HepG2 (cell line): ENCODE data around the gene ASF1B.

Source experiments
- HDAC6 ChIP-seq: fragments of 200-600 bp; sonication (generic); IDR thresholded peaks from 2 replicates; pipeline ENCODE4 v1.7.0; 2017; ENCODE audit warnings: mild to moderate bottlenecking, antibody characterized with exemption, low read length, low read depth
- MXD4 ChIP-seq: IDR thresholded peaks from 2 replicates; pipeline ENCODE4 v1.6.1; 2016; ENCODE audit warnings: mild to moderate bottlenecking, missing biosample characterization, missing genetic modification reagents
- SIN3B ChIP-seq: fragments of 150-350 bp; IDR thresholded peaks from 2 replicates; pipeline ENCODE4 v1.6.1; 2014; ENCODE audit warnings: low read length

- no peak for TF ChIP-seq SIN3B
- TF ChIP-seq MXD4 (CRISPR knock-in tag) = no peak
- TF ChIP-seq HDAC6 = no peak
These were observed 3.6 kb upstream of the ASF1B start for GRCh38 chr19:14139944-14140343.
